ENCODE measurements around the gene APP.

Gene APP

DNA sequence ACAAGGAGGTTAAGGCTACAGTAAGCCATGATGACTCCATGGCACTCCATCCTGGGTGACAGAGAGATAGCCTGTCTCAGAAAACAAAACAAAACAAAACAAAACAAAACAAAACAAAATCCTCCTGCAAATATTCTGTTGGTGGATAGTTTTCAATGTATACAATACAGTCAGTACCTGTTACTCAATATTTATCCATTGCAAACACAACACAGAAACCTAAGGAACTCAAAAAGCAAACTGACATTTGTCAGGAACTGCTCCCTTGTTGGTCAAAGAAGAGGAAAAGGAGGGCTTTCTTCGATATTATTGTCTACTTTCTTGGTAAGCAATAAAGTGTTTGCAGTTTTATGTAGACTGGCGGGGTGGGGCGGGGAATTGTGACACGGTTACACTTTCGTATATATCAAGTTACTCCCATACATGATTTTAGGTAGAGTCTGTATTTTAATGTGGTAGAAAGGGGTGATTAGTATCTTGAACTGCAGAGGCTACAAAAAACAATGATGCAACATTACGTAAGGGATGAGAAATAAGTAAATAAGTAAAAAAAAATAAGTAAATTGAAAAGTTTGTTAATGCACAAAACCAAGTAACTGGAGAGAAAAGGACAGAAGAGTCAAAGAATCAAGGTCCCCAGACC is 31.8 kb downstream of the APP start:
- ChIA-PET CTCF (interaction anchor here (0.5 kb wide), 1 partner anchor 678 kb away, joined by 4 read pairs; no protein-coding TSS in a partner anchor), POLR2A (no interaction called here)
- peaks cover 11% of the 10 kb centered on the region for H3K4me1 ChIP-seq (ENCODE audit: control insufficient read depth, insufficient read depth, low read length)
- H3K9me3 ChIP-seq (ENCODE audit: control insufficient read depth, insufficient read depth, low read depth, low read length), result no peaks in the 10 kb centered on the region
- peaks cover 0 to 2% of the 10 kb centered on the region in 2 experiments; a peak in 2 of 3 replicates for H3K36me3 ChIP-seq (ENCODE audit: control insufficient read depth in 2 of 2, insufficient read depth in 1 of 2, low read length in 2 of 2)
- no peak overlapping the region; the same call in 1 of the 2 replicates for H3K27ac ChIP-seq (ENCODE audit: extremely low read depth, low read depth, low read length)
- no peak overlapping the region for H3K4me3 ChIP-seq (ENCODE audit: low read depth, low read length)
- TF ChIP-seq ZSCAN30 (tag by site-specific recombination; IDR thresholded peaks at IDR 0.05) (no peak), FEZF1 (tag by site-specific recombination; IDR thresholded peaks at IDR 0.05) (peak; percentile 60; the same call in 1 of the 2 replicates), ZNF843 (tag by site-specific recombination; IDR thresholded peaks at IDR 0.05) (0 out of 2 replicates have a peak, but pooled peaks have one; percentile 28), KLF10 (tag by site-specific recombination; IDR thresholded peaks at IDR 0.05) (no peak), YY1 (tag by site-specific recombination; IDR thresholded peaks at IDR 0.05) (no peak), ZNF514 (tag by site-specific recombination; IDR thresholded peaks at IDR 0.05) (no peak), ZNF24 (tag by site-specific recombination; IDR thresholded peaks at IDR 0.05) (peak; percentile 62; the same call in 1 of the 2 replicates), ZNF23 (tag by site-specific recombination; IDR thresholded peaks at IDR 0.05; ENCODE audit: borderline replicate concordance) (no peak), ZNF610 (tag by site-specific recombination; IDR thresholded peaks at IDR 0.05; ENCODE audit: borderline replicate concordance) (0 out of 2 replicates have a peak, but pooled peaks have one; percentile 49), ZNF768 (tag by site-specific recombination; IDR thresholded peaks at IDR 0.05) (no peak), ZNF561 (tag by site-specific recombination; IDR thresholded peaks at IDR 0.05; ENCODE audit: borderline replicate concordance) (0 out of 2 replicates have a peak, but pooled peaks have one; percentile 40), EGR2 (tag by site-specific recombination; IDR thresholded peaks at IDR 0.05; ENCODE audit: low read depth) (no peak), ZNF202 (tag by site-specific recombination; IDR thresholded peaks at IDR 0.05; ENCODE audit: borderline replicate concordance) (no peak), ZNF558 (tag by site-specific recombination; IDR thresholded peaks at IDR 0.05) (peak; percentile 50; the same call in 1 of the 2 replicates), ZBTB48 (tag by site-specific recombination; IDR thresholded peaks at IDR 0.05) (no peak), PRDM1 (tag by site-specific recombination; IDR thresholded peaks at IDR 0.05) (0 out of 2 replicates have a peak, but pooled peaks have one; percentile 19), ZNF830 (tag by site-specific recombination; IDR thresholded peaks at IDR 0.05; ENCODE audit: low read depth) (no peak), ZNF324 (tag by site-specific recombination; IDR thresholded peaks at IDR 0.05) (0 out of 2 replicates have a peak, but pooled peaks have one; percentile 28), SCRT1 (tag by site-specific recombination; IDR thresholded peaks at IDR 0.05; ENCODE audit: borderline replicate concordance) (no peak), ZNF623 (tag by site-specific recombination; IDR thresholded peaks at IDR 0.05) (no peak), SP7 (tag by site-specific recombination; IDR thresholded peaks at IDR 0.05) (peak; percentile 91), BCL11B (tag by site-specific recombination; IDR thresholded peaks at IDR 0.05; ENCODE audit: low read depth) (peak; percentile 57; the same call in 1 of the 2 replicates)
- TF ChIP-seq, protein P1, sequence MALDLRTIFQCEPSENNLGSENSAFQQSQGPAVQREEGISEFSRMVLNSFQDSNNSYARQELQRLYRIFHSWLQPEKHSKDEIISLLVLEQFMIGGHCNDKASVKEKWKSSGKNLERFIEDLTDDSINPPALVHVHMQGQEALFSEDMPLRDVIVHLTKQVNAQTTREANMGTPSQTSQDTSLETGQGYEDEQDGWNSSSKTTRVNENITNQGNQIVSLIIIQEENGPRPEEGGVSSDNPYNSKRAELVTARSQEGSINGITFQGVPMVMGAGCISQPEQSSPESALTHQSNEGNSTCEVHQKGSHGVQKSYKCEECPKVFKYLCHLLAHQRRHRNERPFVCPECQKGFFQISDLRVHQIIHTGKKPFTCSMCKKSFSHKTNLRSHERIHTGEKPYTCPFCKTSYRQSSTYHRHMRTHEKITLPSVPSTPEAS (tag by site-specific recombination; IDR thresholded peaks at IDR 0.05), result no peak
- TF ChIP-seq, protein P2, sequence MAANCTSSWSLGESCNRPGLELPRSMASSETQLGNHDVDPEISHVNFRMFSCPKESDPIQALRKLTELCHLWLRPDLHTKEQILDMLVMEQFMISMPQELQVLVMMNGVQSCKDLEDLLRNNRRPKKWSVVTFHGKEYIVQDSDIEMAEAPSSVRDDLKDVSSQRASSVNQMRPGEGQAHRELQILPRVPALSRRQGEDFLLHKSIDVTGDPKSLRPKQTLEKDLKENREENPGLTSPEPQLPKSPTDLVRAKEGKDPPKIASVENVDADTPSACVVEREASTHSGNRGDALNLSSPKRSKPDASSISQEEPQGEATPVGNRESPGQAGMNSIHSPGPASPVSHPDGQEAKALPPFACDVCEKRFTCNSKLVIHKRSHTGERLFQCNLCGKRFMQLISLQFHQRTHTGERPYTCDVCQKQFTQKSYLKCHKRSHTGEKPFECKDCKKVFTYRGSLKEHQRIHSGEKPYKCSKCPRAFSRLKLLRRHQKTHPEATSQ (tag by site-specific recombination; IDR thresholded peaks at IDR 0.05), result no peak
- TF ChIP-seq, protein P3, sequence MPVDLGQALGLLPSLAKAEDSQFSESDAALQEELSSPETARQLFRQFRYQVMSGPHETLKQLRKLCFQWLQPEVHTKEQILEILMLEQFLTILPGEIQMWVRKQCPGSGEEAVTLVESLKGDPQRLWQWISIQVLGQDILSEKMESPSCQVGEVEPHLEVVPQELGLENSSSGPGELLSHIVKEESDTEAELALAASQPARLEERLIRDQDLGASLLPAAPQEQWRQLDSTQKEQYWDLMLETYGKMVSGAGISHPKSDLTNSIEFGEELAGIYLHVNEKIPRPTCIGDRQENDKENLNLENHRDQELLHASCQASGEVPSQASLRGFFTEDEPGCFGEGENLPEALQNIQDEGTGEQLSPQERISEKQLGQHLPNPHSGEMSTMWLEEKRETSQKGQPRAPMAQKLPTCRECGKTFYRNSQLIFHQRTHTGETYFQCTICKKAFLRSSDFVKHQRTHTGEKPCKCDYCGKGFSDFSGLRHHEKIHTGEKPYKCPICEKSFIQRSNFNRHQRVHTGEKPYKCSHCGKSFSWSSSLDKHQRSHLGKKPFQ (tag by site-specific recombination; IDR thresholded peaks at IDR 0.05), result 0 out of 2 replicates have a peak, but pooled peaks have one; percentile 35
- TF ChIP-seq, protein P4, sequence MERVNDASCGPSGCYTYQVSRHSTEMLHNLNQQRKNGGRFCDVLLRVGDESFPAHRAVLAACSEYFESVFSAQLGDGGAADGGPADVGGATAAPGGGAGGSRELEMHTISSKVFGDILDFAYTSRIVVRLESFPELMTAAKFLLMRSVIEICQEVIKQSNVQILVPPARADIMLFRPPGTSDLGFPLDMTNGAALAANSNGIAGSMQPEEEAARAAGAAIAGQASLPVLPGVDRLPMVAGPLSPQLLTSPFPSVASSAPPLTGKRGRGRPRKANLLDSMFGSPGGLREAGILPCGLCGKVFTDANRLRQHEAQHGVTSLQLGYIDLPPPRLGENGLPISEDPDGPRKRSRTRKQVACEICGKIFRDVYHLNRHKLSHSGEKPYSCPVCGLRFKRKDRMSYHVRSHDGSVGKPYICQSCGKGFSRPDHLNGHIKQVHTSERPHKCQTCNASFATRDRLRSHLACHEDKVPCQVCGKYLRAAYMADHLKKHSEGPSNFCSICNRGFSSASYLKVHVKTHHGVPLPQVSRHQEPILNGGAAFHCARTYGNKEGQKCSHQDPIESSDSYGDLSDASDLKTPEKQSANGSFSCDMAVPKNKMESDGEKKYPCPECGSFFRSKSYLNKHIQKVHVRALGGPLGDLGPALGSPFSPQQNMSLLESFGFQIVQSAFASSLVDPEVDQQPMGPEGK (tag by site-specific recombination; IDR thresholded peaks at IDR 0.05), result peak; percentile 55; the same call in 1 of the 2 replicates
- TF ChIP-seq, protein P5, sequence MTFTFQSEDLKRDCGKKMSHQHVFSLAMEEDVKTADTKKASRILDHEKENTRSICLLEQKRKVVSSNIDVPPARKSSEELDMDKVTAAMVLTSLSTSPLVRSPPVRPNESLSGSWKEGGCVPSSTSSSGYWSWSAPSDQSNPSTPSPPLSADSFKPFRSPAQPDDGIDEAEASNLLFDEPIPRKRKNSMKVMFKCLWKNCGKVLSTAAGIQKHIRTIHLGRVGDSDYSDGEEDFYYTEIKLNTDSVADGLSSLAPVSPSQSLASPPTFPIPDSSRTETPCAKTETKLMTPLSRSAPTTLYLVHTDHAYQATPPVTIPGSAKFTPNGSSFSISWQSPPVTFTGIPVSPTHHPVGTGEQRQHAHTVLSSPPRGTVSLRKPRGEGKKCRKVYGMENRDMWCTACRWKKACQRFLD (tag by site-specific recombination; IDR thresholded peaks at IDR 0.05), result no peak
- TF ChIP-seq, protein P6, sequence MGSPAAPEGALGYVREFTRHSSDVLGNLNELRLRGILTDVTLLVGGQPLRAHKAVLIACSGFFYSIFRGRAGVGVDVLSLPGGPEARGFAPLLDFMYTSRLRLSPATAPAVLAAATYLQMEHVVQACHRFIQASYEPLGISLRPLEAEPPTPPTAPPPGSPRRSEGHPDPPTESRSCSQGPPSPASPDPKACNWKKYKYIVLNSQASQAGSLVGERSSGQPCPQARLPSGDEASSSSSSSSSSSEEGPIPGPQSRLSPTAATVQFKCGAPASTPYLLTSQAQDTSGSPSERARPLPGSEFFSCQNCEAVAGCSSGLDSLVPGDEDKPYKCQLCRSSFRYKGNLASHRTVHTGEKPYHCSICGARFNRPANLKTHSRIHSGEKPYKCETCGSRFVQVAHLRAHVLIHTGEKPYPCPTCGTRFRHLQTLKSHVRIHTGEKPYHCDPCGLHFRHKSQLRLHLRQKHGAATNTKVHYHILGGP (tag by site-specific recombination; IDR thresholded peaks at IDR 0.05), result peak; percentile 56; the same call in 1 of the 2 replicates
- TF ChIP-seq, protein P7, sequence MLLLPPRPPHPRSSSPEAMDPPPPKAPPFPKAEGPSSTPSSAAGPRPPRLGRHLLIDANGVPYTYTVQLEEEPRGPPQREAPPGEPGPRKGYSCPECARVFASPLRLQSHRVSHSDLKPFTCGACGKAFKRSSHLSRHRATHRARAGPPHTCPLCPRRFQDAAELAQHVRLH (tag by site-specific recombination; IDR thresholded peaks at IDR 0.05), result peak; percentile 72

Measured in HEK293 (cell line).